IPS-18a (cell line): Measurements from ENCODE around the gene WDR37.
"Not testable (repeated sequence)": the region's sequence is repeated elsewhere in the genome, so short reads cannot be mapped to it uniquely, and the experiment has no call there.

Source experiments
- H3K27ac ChIP-seq: one replicate; pipeline ENCODE4 v1.5.1; 2013; ENCODE audit warnings: low read length
- H3K27me3 ChIP-seq: one replicate; pipeline ENCODE4 v1.6.1; 2013; ENCODE audit warnings: mild to moderate bottlenecking, low read length; ENCODE audit not compliant: control insufficient read depth, insufficient read depth
- H3K36me3 ChIP-seq: one replicate; pipeline ENCODE4 v1.6.1; 2013; ENCODE audit warnings: low read depth, low read length; ENCODE audit not compliant: control insufficient read depth
- H3K4me1 ChIP-seq: one replicate; pipeline ENCODE4 v1.6.1; 2013; ENCODE audit warnings: low read depth, low read length; ENCODE audit not compliant: control insufficient read depth
- H3K4me3 ChIP-seq: one replicate; pipeline ENCODE4 v1.5.1; 2013; ENCODE audit warnings: low read length
- H3K9ac ChIP-seq: one replicate; pipeline ENCODE4 v1.6.1; 2013; ENCODE audit warnings: mild to moderate bottlenecking, low read length, moderate library complexity
- H3K9me3 ChIP-seq: one replicate; pipeline ENCODE4 v1.6.1; 2013; ENCODE audit warnings: low read depth, low read length; ENCODE audit not compliant: control insufficient read depth

The WDR37 gene

GRCh38 chr10:1057106-1057657, 997 bp downstream of the WDR37 start:
- peaks cover 21% of the 10 kb centered on the region for H3K36me3 ChIP-seq
- H3K4me1 ChIP-seq, result peaks cover 4% of the 10 kb centered on the region
- H3K27me3 ChIP-seq, result no peaks in the 10 kb centered on the region
- no peak overlapping the region for H3K27ac ChIP-seq
- H3K9me3 ChIP-seq, result no peaks in the 10 kb centered on the region
- H3K9ac ChIP-seq, result peak overlapping the region; percentile 39
- peak overlapping the region; percentile 97 for H3K4me3 ChIP-seq

DNA sequence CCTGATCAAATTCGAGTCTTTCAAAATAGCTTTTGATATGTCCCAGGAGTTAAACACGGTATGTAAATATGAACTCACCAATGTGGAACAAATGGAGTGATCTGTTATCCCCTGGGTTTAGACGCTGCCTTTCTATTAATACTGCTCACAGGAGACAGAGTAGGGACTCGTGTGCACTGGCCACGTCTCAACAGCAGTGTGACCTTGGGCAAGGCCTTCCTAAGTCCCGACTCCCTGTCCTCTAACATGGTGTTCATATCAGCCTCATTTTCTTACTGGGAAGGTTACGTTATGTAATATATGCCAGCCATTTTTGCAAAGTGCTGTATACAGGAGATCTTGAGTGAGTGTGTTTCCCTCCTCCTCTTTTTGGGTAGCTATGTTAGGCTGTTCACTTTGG, 1.8 kb downstream of the WDR37 start:
- H3K4me1 ChIP-seq, result peaks cover 4% of the 10 kb centered on the region
- H3K9me3 ChIP-seq, result no peaks in the 10 kb centered on the region
- no peaks in the 10 kb centered on the region for H3K27me3 ChIP-seq
- H3K4me3 ChIP-seq, result peak overlapping the region; percentile 97
- H3K36me3 ChIP-seq, result peaks cover 13% of the 10 kb centered on the region
- H3K9ac ChIP-seq, result no peak overlapping the region
- H3K27ac ChIP-seq, result no peak overlapping the region

GRCh38 chr10:1059902-1060301, 3.7 kb downstream of the WDR37 start:
- H3K4me1 ChIP-seq, result peaks cover 4% of the 10 kb centered on the region

GRCh38 chr10:1061930-1062774, 6.0 kb downstream of the WDR37 start:
- Histone ChIP-seq H3K27ac (no peak overlapping the region), H3K4me1 (peaks cover 4% of the 10 kb centered on the region), H3K36me3 (no peaks in the 10 kb centered on the region), H3K9ac (no peak overlapping the region), H3K9me3 (no peaks in the 10 kb centered on the region), H3K4me3 (no peak overlapping the region), H3K27me3 (no peaks in the 10 kb centered on the region)

More at GRCh38 chr10:1059902-1060301, 3.7 kb downstream of the WDR37 start:
- no peaks in the 10 kb centered on the region for H3K27me3 ChIP-seq
- H3K36me3 ChIP-seq, result no peaks in the 10 kb centered on the region
- H3K4me3 ChIP-seq, result no peak overlapping the region
- H3K9ac ChIP-seq, result no peak overlapping the region
- no peak overlapping the region for H3K27ac ChIP-seq
- H3K9me3 ChIP-seq, result no peaks in the 10 kb centered on the region

- Histone ChIP-seq H3K9me3 (no peaks in the 10 kb centered on the region), H3K36me3 (no peaks in the 10 kb centered on the region), H3K4me3 (no peak overlapping the region), H3K4me1 (no peaks in the 10 kb centered on the region), H3K27ac (no peak overlapping the region), H3K9ac (no peak overlapping the region), H3K27me3 (no peaks in the 10 kb centered on the region)
These were observed 7.2 kb downstream of the WDR37 start for GRCh38 chr10:1063232-1063865.

DNA sequence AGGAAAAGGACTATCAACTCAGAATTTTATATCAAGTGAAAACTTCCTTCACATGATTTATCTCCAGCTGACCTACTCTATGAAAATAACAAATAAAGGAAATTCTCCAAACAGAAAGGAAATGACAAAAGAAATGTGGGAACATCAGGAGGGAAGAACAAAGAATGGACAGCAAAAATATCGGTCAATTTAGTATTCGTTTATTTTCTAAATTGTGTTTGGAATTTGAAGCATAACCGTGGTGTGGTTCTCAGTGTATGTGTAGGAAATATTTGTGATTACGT, 8.7 kb downstream of the WDR37 start:
- Histone ChIP-seq H3K9me3 (no peaks in the 10 kb centered on the region), H3K36me3 (no peaks in the 10 kb centered on the region), H3K4me1 (no peaks in the 10 kb centered on the region), H3K4me3 (no peak overlapping the region), H3K9ac (no peak overlapping the region), H3K27ac (no peak overlapping the region), H3K27me3 (no peaks in the 10 kb centered on the region)

GRCh38 chr10:1066734-1067133, 10.5 kb downstream of the WDR37 start:
- not testable (repeated sequence) for H3K27me3 ChIP-seq, H3K9ac ChIP-seq, H3K4me3 ChIP-seq, H3K27ac ChIP-seq, H3K4me1 ChIP-seq, H3K9me3 ChIP-seq, H3K36me3 ChIP-seq

- no peaks in the 10 kb centered on the region for H3K27me3 ChIP-seq
- no peaks in the 10 kb centered on the region for H3K4me1 ChIP-seq
- peaks cover 5% of the 10 kb centered on the region for H3K36me3 ChIP-seq
- H3K9ac ChIP-seq, result no peak overlapping the region
- H3K27ac ChIP-seq, result no peak overlapping the region
- H3K9me3 ChIP-seq, result no peaks in the 10 kb centered on the region
- H3K4me3 ChIP-seq, result no peak overlapping the region
These were observed 12.5 kb downstream of the WDR37 start for GRCh38 chr10:1068380-1069361.

- Histone ChIP-seq H3K36me3 (peaks cover 13% of the 10 kb centered on the region), H3K27ac (no peak overlapping the region), H3K27me3 (no peaks in the 10 kb centered on the region), H3K9me3 (no peaks in the 10 kb centered on the region), H3K9ac (no peak overlapping the region), H3K4me3 (no peak overlapping the region), H3K4me1 (no peaks in the 10 kb centered on the region)
These were observed 14.7 kb downstream of the WDR37 start for GRCh38 chr10:1070919-1071318.

- Histone ChIP-seq H3K9me3 (no peaks in the 10 kb centered on the region), H3K27ac (no peak overlapping the region), H3K27me3 (no peaks in the 10 kb centered on the region), H3K36me3 (peaks cover 14% of the 10 kb centered on the region), H3K4me1 (no peaks in the 10 kb centered on the region), H3K9ac (no peak overlapping the region), H3K4me3 (no peak overlapping the region)
These were observed 18.0 kb downstream of the WDR37 start for GRCh38 chr10:1074052-1074747.
